ENCODE results near the gene LMO4.

The LMO4 gene

DNA sequence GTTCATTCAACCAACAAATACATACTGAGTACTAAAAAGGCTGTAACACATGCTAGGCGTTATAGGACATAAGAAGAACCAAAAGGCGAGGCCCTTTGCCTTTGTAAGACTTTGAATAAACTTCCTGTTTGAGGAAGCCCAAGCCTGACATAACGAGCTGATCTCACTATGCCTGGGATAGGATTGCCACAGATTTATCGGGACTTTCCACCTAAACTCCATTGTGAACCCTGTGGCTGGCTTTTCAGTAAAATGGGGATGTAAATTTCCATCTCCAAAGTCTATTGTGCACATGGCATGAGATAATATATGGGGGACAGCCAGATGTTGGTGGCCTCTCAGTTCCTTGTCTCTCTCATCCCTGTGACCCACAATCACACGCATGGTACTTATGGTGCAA is 41.9 kb downstream of the LMO4 start:
- no peak overlapping the region for H3K4me3 ChIP-seq (ENCODE audit: low read depth, low read length)
- TF ChIP-seq, protein P1, sequence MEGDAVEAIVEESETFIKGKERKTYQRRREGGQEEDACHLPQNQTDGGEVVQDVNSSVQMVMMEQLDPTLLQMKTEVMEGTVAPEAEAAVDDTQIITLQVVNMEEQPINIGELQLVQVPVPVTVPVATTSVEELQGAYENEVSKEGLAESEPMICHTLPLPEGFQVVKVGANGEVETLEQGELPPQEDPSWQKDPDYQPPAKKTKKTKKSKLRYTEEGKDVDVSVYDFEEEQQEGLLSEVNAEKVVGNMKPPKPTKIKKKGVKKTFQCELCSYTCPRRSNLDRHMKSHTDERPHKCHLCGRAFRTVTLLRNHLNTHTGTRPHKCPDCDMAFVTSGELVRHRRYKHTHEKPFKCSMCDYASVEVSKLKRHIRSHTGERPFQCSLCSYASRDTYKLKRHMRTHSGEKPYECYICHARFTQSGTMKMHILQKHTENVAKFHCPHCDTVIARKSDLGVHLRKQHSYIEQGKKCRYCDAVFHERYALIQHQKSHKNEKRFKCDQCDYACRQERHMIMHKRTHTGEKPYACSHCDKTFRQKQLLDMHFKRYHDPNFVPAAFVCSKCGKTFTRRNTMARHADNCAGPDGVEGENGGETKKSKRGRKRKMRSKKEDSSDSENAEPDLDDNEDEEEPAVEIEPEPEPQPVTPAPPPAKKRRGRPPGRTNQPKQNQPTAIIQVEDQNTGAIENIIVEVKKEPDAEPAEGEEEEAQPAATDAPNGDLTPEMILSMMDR (IDR thresholded peaks at IDR 0.05; ENCODE audit: borderline replicate concordance, insufficient read depth, low read depth, low read length) = no peak

DNA sequence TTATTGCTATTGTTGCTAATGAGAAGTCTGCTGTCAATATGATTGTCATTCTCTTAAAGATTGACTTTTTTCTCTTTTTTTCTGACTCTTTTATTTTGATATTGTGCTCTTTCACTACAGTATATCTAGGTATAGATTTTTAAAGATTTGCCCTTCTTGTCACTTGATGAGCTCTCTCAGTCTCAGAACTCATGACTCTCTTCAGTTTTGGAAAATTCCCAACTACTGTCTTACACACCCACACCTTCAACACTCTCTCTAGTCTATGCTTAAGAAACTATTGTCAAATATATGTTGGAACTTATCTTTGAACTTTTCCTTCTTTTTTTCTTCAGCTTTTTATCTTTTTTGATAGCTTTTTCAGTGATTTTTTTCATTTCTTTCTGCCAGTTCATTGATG is 50.6 kb downstream of the LMO4 start:
- TF ChIP-seq, protein P1 (IDR thresholded peaks at IDR 0.05; ENCODE audit: borderline replicate concordance, insufficient read depth, low read depth, low read length) = no peak
- H3K4me3 ChIP-seq (ENCODE audit: low read depth, low read length) = no peak overlapping the region

DNA sequence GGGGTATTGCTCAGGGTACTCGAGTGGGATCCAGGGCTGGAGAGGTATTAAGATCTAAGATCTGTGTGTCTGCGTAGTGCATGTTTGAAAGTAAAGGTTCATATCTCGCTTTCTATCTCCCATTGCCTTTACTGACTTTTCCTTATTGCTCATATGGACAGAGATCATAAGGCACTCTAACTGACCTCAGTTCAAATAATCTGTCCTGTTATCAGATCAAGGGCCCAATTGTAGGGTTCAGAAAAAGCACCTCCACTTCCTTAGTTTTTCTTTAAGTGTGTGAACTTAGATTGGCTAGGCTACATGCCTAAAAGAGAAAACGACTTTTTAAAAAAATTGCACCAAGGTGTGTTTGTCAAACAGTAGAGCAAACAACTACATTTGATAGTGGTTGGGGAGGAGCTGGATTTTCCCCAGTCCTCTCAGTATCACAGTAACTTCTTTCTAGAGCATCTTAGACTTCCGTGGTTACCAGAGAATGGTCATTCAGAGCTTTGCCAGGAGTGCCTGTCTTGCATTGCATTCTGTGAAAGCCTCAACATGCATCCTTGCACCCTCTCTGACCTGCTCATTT is 57.6 kb downstream of the LMO4 start:
- H3K4me3 ChIP-seq (ENCODE audit: low read depth, low read length) = no peak overlapping the region
- TF ChIP-seq, protein P1 (IDR thresholded peaks at IDR 0.05; ENCODE audit: borderline replicate concordance, insufficient read depth, low read depth, low read length) = no peak

DNA sequence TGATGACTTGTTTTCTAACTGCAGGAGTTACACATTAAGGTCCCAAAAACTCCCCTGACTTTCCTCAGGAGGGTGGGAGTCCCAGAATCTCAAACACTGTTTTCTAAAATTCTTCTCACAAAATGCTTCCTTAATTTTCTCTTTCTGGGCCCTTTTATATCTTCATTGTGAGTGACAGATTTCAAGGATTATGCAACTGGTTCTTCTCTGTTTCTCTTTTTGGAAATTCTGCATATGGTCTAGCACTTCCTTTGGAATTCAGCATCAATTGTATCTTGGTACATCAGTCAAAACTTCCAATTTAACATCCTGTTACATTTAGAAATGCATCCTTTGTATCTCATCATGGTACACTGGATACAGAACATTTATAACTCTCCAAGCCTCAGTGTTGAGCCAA is 59.7 kb downstream of the LMO4 start:
- TF ChIP-seq, protein P1 (IDR thresholded peaks at IDR 0.05; ENCODE audit: borderline replicate concordance, insufficient read depth, low read depth, low read length) = no peak
- no peak overlapping the region for H3K4me3 ChIP-seq (ENCODE audit: low read depth, low read length)

DNA sequence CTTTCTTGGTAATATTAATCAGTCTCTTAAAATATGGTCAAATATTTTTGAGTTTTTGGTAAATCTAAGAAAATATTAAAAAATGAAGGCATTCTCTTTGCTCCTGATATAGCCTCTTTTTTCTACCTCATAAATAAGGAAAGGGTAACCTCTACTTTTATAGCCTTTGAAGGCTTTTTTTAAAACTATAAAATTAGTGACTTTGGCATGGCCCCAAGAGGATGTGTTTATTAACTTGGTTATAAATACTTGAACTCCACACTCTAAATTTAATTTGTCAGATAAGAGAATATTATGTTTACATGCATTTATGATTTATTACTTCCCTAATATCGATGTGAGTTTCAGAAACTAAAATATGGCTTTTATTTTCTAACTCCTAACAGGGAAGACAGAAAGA is 60.3 kb downstream of the LMO4 start:
- no peak overlapping the region for H3K4me3 ChIP-seq (ENCODE audit: low read depth, low read length)
- TF ChIP-seq, protein P1 (IDR thresholded peaks at IDR 0.05; ENCODE audit: borderline replicate concordance, insufficient read depth, low read depth, low read length) = no peak

DNA sequence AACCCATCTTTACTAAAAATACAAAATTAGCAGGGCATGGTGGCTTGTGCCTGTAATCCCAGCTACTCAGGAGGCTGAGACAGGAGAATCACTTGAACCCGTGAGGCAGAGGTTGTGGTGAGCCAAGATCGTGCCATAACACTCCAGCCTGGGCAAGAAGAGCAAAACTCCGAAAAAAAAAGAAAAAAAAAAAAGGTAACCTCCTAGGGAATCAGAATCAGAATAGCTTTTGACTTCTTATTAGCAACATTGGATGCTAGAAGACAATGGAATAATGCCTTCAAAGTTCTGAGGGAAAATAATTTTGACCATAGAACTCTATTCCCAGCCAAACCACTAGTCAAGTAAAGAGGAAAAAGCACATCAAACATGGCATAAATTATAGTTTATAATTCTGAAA is 60.9 kb downstream of the LMO4 start:
- TF ChIP-seq, protein P1 (IDR thresholded peaks at IDR 0.05; ENCODE audit: borderline replicate concordance, insufficient read depth, low read depth, low read length) = no peak
- no peak overlapping the region for H3K4me3 ChIP-seq (ENCODE audit: low read depth, low read length)

Measured in GM12875 (cell line).